HG02763 (cell line): ENCODE results near the gene ATP13A3.
A peak's percentile ranks its signal among the peaks of the same experiment; 100 is the strongest.

Source experiments
- ATAC-seq: cut with Tn5 transposase; IDR thresholded peaks from one replicate; pipeline ENCODE4 v1.9.1; 2021; ENCODE audit warnings: mild to moderate bottlenecking, moderate library complexity; ENCODE audit not compliant: unreplicated experiment

ATP13A3 gene

DNA sequence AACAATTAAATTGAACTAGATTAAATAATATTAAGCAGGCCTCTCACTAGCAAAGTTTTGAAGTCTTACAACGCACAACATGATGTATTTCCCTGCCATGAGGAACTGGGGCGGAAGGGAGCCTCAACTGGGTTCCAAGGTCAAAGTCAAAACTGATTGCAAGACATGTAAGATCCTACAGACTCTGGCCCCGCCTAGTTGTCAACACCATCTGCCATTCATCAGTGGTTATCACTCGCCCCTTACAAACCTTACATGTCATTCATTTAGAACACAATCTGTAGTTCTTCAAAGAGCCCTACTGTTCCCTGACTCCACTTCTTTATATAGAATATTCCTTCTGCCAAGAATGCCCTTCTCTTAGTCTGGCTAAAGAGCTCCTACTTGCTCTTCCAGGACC lies 10.0 kb downstream of the ATP13A3 start:
- no peak for ATAC-seq

- no peak for ATAC-seq
These were observed 10.8 kb downstream of the ATP13A3 start for GRCh38 chr3:194475978-194476377.

GRCh38 chr3:194475138-194475932 lies 11.5 kb downstream of the ATP13A3 start:
- no peak for ATAC-seq

DNA sequence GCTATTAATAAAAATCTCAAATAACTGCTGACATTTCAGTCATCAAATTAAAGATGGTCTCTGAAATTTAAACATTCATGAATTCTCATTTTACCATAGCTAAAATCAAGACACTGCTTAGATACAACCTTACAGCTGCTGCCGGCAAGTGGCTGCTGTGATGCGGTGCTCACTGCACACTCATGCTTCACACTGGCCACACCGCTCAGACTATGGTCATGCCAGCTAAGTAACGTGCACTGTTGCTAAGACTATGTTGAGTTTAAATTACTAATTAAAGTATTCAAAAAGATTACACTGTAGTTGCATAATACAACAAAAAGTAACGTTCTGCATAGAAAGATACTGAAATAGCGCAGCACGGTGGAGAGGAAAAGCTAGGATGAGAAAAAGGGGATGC lies 12.1 kb downstream of the ATP13A3 start:
- no peak for ATAC-seq

DNA sequence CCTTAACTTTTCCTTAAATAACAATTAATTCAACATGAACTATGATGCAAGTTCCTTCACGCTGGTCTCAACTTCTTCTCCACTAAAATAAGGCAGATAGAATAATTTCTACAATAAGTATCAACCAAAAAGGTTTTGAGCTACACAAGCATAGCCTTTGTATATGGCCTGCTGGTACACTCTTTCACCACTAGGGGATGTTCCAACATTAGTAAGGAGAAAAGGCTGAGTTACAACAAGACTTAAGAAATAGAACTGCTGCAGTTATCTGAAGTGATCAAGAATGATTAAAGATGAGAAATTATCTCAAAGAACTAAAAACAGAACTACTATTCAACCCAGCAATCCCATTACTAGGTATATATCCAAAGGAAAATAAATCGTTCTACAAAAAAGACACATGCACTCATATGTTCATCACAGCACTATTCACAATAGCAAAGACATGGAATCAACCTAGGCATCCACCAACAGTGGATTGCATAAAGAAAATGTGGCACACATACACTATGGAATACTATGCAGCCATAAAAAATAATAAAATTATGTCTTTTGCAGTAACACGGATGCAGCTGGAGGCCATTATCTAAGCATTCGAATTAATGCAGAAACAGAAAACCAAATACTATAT lies 14.4 kb downstream of the ATP13A3 start:
- peak; percentile 68 for ATAC-seq

GRCh38 chr3:194471863-194472262 lies 14.9 kb downstream of the ATP13A3 start:
- ATAC-seq, result no peak

GRCh38 chr3:194470615-194471014 lies 16.2 kb downstream of the ATP13A3 start:
- ATAC-seq, result no peak

DNA sequence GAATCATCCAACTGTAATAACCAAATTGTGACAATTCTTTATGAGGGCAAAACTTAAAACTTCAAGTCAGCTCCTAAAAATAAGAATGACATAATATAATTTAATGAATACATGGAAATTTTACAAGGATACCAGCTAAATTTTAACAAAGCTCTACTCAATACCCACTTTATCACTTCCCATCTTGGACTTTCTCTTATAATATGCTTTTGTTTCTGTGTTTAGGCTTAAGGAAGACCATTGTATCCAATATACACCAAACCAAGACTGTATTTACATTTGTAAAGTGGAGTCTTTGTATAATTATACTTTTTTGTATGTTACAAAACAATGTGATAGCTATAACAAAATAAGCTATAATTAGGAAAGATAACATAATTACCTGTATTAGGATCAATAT lies 16.8 kb downstream of the ATP13A3 start:
- no peak for ATAC-seq

GRCh38 chr3:194468086-194468485 lies 18.7 kb downstream of the ATP13A3 start:
- no peak for ATAC-seq

DNA sequence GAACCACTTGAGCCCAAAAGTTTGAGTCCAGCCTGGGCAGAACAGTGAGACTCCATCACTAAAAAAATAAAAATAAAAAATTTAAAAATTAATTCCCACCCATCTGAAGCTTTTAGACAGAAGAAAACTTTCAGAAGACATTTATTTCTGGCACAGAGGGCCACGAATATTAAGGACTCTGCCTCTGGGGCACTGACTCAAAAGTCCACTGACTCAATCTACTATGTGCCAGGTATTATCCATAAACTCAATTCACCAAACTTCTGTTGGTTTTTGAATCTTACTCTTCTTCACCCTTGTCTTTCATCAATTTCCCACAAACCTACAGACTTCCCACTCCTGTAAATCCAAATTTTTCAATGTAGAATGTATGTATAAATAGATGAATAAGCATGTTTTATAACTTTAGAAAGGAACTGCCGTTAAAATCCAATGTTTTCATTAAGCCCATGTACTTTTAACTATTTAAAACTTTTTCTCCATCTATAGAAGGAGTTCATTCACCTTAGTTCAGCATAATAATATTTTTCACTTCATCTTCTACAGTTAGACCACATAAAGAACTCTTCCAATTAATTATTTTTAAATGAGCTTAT lies 19.9 kb downstream of the ATP13A3 start:
- no peak for ATAC-seq

DNA sequence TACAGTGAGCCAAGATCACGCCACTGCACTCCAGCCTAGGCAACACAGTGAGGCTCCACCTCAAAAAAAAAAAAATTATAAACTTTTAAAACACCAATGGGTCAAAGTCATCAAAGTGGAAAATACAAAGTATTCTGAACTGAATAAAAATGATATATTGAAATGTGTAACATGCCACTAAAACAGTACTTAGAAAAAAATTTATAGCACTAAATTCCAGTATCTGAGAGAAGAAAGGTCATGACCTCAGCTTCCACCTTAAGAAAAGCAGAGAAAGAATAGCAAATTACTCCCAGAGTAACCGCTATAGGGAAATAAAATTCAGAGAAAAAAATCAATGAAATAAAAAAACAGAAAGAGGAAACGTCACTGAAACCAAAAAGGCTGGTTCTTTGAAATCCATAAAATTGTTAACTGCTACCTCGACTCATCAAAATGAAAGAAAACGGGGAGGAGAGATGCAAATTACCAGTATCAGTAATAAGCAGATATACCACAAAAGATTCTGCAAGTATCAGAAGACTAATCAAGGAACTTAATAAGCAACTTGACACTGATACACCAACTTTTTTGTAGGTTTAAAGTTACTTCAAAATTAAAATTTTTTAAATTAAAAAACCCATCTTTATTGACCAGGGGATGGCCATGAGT lies 20.8 kb downstream of the ATP13A3 start:
- no peak for ATAC-seq

DNA sequence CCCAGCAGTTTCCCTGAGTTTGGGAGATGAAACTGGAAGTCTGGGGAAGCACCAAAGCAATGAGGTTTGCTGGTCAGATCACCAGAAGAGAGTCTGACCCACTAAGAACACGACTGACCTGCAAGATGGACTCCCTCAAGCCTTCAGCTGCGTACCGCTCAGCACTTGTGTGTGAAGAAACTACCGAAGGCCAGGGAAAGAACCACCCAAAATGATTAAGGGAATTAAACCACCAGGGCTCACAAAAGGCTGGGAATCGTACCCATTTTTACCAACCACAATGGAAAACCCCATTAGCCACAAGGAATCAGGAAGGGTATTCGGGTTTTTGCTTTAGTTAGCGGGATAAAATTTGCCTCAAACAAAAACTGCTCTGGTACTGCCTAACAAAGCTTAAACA lies 21.6 kb downstream of the ATP13A3 start:
- no peak for ATAC-seq

GRCh38 chr3:194464692-194465091 lies 22.1 kb downstream of the ATP13A3 start:
- no peak for ATAC-seq

GRCh38 chr3:194462936-194463335 lies 23.9 kb downstream of the ATP13A3 start:
- no peak for ATAC-seq

DNA sequence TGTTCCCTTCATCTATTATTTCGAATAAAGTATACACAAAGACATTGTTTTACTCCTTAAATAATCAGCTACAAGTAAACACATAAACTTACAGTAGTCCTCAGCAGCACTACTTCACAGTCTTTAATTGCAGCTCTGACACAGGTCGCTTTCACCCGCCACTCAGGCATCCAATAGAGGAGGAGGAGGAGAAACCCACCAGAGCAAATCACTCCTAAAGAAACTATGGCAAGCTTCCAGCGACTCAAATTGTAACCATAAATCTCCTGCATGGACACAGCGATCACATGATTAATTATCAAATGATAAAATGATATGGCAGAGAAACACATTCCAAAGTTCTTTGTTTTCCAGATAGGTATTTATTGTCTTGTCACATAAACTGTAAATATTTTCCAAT lies 26.2 kb downstream of the ATP13A3 start:
- ATAC-seq, result no peak

GRCh38 chr3:194458131-194458530 lies 28.7 kb downstream of the ATP13A3 start:
- ATAC-seq, result no peak

DNA sequence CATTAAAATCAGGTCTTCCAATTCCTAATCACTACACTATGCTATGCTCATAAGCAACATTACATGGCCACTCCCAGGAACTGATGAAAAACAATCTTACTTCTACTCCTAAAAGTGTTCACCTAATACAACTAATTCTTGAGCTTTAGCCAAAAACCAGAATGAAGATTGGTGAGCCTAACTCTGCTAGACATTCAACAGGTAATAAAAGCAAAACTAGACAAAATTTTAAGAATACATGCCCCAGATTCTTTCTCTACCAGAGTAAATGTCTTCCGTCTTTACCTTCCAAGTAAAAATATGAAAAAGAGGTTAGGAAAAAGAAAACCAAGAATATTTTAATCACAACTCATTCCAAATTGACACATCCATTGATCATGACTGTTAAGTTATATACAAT lies 31.3 kb downstream of the ATP13A3 start:
- no peak for ATAC-seq

DNA sequence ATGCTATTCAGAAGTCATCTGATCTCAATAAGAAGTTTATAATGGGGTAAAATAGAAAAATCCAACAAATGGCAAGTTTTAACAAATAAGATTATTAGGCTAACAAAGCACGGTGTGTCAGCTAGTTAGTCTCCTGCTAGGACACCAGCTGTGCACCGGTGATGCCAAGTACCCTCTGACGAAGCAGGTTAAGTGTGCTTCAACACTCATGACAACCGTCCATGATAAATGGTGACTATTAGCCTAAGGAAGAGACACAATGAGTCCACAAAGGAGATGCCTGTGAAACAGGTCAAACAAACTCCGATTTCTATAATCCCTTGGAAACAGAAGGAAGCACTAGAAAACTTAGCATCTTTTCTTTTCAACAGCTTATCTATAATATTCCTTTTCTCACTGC lies 36.5 kb downstream of the ATP13A3 start:
- ATAC-seq, result no peak

GRCh38 chr3:194449913-194450312 lies 36.9 kb downstream of the ATP13A3 start:
- ATAC-seq, result no peak

GRCh38 chr3:194447657-194448056 lies 39.1 kb downstream of the ATP13A3 start:
- no peak for ATAC-seq

DNA sequence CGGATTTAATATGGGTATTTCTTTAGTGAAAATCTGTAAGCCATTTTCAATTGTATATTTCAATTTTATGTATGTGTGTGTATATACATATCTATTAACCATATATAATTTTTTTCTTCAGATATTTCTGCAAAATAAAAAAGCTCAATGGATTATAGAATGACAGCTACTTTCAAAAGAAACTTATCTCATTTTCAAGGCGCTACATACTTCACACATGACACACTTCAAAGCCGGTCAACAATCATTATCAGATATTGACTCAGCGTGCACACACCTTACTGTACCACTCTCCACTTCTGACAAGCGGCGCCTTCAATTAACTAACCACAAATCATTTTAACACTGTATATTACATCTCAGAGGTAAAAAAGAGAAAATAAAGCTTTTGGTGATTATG lies 39.6 kb downstream of the ATP13A3 start:
- ATAC-seq, result no peak

GRCh38 chr3:194446754-194447153 lies 40.0 kb downstream of the ATP13A3 start:
- no peak for ATAC-seq
